Islet precursor cell (in vitro differentiated cells): Measurements from ENCODE around the gene ALDH3A1.

Source experiments
- DNase-seq: peaks from one replicate; pipeline ENCODE4 v3.0.0-alpha.2; 2018

Gene ALDH3A1

DNA sequence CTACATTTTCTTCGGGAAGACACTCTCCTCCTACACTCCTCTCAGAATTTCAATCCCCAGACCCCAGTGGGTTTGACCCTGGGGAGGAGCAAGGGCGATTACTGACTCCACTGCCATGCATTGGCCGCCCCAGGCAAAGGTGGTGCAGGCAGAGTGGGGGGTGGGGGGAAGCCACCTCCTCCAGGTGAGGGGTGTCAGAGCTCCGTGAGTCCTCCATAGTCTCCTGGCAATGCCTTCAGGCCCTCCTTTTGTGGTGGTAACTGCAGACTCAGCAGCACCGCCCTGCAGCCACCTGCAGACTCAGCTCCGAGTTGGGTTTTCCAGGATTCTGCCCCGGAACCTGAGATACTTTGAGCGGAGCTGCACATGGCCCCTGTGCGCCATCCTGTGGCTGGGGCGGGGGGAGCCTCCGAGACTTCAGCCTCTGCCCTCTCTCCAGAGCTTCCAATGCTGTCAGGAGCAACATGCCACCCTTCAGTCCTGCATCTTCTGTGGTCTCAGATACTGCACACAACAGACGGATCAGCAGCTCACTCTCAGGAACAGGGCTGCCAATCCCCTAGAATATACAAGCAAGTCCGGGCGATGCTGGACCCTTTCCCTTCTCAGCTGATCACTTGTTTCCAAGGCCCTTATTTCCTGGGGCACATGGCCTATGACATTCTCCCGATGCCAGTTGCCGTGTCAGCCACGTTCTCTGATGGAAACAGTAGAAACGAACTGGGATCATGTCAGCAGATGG is 29.3 kb downstream of the ALDH3A1 start:
- no peak for DNase-seq

DNA sequence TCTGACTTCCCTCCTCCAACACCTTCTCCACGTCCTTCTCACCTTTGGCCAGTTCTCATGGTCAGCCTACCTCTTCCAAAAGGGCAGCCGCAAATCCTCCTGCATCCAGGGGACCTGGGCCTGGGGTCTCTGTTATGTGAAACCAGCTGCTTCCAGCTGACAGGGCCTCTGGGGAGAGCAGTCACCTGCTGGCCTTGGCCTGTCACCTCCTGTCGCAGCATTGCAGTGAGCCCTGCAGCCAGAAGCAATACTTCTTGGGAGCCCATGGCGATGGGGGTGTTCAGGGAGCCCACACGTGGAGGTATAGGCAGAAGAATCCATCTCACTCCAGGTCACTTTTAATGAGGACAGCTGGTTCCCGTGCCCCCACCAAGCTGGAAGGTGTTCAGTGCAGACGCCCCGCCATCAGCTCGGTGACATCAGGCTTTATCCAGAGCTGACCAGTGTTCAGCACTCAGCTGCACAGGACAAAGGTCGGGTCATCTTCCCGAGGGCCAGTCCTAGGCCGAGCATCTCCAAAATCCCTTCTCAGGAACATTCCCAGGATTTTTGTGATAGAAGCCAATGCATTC is 30.0 kb downstream of the ALDH3A1 start:
- DNase-seq, result no peak

DNA sequence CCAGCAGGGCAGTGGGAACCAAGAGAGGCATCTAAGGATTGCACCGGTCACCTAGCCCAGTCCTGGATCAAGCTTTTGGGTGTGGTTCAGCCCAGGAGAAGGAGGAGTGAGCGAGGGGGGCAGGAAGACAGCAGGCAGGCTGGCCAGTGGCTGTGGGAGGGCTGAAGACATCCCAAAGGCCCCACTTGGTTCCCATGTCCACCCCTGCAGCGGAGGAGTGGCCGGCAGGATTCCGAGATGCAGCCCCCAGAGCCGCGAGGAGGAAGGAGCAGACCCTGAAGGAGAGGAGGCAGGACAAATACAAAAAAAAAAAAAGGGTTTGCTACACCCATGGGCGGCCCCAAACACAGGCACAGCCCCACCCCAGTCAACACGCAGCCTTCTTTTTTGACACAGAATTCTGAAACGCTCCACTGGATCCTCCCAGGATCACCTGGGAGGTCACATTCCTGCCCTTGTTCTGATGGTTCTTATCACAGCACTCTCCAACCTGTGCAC is 30.6 kb downstream of the ALDH3A1 start:
- no peak for DNase-seq

DNA sequence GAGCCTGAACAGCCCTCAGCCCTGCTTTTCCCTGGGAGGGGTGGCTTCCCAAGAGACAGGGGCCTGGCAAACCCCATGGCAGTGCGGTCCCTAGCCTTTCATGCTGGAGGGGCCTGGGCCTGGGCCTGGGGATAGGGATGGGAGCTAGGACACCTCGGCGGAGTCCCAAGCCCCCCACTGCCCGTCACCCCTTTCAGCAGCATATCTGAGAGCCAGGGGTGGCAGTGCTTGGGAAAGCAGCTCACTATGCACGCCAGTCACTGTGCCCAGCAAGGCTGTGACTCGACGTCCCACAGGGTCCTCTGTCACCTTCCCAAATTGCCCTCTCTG is 31.1 kb downstream of the ALDH3A1 start:
- DNase-seq, result no peak

DNA sequence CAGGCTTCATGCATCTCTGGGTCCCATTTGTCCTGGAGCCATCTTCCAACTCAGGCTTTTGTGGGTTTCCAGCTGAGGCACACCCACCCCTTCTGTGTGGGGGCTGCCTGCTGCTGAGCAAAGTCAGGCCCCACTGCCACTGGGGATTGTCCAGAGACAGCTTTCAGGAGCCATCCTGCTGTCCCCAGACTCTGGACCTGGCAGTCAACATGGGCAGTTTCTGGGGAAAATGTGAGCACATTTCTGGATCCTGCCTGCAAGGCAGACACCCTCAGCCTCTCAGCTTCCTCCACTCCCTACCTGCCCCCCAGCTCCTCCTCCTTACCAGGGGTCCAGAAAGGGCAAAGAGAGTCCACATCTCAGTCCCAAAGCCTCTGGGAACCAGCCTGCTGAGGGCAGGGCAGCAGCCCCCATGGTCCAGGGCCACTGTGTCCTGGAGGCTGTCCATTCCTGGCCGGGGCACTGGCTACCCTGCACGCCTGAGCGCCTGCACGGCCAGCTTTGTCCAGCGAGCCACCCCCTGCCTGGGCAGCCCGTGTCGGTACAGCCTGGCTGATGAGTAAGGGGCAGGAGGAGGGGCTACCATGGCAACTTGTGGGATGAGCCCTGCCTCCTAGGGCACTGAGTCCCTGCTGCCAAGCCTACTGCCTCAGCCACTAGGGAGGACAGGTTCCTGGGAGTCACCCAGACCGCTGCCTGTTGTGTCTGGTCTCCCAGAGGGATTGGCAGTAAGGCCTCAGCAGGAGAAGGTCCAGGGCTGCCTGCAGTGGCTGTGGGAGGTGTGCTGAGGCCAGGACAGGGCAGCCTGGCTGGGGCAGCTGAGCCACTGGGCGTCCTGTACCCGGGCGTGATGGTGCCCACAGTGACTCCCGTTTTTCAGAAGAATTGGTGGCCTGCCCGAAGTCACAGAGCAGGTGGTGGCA is 31.7 kb downstream of the ALDH3A1 start, which contains the start of gene SLC47A2:
Gene SLC47A2 (minus strand): TSS at position 477 of the 923 bp plus-strand sequence. CDS start 29 bp downstream, at position 448.
- DNase-seq, result no peak

DNA sequence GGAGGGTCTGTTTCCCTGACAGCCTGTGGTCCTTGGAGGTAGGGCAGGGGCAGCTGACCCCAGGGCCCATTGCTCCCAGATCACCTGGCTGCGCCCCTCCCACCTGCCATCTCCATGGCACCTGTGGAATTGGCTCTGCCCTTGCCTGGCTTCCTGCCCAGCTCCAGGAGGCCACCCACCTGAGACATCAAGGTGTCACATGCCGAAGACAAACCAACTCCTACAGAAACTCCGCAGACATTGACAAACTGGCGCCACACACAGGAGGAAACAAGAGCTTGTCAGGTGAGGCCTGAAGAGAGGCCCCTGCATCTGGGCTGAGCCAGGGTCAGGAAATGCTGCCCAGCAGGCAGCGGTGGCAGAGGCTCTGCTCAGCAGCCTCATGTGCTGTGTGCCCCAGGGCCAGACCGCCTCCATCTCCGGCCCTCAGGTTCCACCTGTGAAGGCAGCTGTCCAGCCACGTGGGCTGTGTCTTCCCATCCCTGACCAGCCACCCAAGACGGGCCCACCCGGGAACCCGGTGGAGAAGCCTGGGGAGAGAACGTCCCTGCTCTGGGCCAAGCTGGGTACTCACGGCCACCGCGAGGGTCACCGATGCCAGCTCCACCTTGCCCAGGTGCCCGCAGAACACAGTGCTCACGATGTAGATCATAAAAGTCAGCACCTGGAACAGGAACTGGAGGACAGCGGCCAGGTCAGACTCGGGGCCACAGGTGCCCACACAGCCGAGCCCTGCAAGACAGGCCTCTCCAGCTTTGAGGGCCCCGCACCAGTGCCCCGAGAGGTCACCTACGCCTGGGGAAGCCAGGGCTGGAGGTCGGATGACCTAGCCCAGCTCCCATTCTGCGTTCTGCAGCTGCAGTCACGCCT is 33.3 kb downstream of the ALDH3A1 start:
- peak; percentile 61 for DNase-seq

DNA sequence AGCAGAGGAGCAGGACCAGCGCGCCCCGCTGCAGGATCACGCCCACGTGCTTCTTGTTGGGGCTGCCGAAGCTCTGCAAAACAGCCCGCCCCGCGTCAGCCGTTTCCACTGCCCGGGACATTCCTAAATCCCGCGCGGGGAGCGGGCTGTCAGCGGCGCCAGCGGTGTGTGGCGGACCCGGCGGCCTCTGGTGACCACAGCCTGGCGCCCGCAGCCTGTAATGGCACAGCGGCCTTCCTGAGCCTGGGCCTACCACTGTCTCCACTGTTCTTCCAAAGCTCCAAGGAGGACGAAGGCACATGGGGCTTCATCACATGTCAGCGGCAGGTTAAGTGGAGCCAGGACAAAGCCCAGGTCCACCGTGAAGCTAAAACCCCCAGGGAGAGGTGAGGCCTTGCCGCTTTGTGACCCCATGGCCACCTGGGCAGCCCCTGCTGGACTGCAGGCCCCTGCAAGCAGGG is 34.2 kb downstream of the ALDH3A1 start:
- DNase-seq, result peak; percentile 51

DNA sequence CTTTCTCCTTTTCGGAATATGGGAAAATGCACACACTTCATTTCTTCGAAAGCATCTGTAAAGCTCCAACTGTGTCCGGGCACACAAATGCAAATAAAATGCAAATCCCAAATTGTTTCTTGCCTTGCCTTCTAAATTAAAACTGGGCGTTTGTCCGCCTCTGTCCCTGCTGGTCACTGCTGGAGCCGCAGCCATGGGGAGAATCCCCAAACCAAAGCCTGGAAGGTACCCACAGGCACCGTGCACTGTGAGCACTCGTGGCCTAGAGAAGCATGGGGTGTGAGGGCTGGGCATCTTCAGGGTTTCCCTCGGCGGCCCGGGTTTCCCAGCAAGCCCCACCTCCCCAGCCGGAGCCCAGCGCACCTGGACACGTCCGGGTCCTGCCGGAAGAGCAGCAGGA is 34.6 kb downstream of the ALDH3A1 start:
- peak; percentile 59 for DNase-seq

DNA sequence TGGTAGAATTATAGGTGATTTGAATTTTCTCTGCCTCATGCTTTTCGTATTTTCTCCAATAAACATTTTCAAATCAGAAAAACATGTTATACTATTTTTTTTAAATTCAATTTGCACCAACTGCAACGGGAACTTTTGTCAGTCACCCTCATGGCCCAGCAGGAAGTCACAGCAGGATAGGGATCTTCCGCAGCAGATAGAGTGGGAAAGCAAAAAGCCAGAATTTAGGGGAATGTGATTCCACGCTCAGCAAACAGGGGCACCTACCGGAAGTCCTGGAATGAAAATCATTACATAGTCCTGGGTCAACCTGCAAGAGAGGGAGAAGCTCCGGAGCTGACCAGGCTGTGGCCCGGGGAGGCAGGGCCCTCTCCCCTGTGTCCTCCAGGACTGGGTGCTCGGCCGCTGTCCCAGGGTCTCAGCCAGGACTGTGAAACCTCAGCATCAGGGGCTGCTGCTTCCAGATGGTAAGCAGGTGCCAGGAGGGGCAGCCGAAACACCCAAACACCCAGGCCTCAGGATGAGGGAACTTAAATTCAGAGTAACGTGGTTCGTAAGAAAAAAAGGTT is 35.6 kb downstream of the ALDH3A1 start:
- peak; percentile 48 for DNase-seq

DNA sequence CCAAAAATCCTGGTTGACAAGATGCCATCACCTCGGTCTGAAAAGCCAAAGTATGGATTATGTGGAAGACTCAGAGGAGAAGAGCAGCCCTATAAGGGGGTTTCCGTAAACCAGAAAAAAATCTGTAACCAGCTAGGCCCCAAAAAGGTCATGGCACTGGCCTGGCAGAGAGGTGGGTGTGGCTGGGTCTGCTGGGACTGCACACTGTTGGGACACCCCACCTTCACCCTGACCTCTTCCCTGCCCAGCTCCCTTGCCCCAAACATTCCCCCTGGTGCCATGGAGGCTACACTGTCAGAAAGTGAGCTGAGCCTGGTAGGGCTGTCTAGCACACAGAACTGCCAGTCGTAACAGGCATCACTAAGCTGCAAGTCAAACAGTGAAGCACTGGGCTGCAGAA is 38.3 kb downstream of the ALDH3A1 start:
- DNase-seq, result peak; percentile 24

DNA sequence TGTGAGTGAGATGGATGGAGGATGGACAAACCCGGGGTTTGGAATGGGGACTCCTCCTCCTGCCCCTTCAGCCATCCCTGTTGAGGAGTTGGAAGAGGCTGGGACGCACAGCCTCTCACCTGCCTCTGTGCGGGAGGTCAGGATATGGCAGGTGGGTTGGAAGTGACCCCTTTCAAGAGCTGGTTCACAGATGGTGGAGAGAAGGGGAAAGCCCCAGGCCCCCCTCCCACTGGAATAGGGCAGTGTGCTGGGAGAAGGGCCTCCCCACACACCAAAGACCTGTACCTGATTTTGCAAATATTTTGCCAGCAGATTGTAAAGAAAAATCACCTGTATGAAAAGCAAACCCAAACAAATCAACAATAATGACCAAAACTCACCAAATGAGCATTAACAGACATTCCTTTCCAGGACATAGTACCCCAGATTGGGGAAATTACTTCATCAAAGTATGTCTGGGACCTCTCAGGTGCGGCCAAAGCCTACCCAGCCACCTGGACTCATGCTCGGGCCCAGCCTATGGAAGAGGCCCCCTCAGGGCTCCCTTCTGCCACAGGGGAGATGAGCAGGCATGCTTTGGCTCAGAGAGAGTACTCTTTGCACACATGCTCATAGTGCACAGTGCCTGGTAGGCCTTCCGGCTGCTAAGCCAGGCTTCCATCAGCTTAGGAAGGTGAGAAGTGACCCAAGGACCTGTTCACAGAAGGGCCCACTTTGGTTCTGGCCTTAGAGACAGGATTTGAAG is 39.5 kb downstream of the ALDH3A1 start:
- peak; percentile 47 for DNase-seq

DNA sequence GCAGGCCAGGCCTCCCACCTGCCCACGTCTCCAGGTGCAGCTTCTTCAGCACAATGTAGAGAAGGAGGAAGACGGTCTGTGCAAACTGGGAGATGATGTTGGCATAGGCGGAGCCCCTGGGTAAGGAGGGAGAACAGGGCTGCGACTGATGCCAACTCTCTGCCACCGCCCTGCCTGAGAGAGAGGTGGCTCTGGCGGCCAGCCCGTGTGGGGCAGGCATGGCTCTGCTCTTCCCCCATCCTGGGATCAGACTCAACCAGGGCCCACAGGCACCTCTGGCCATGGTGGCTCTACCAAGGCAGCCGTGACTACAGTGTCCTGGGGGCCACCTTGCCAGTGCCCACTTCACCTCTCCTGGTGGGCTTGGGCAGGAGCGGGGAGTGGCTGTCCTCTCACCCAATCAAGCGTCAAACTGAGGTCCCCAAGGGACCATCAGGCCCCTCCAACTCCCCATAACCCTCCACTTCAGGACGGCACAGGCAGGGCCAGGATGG is 40.3 kb downstream of the ALDH3A1 start:
- no peak for DNase-seq

DNA sequence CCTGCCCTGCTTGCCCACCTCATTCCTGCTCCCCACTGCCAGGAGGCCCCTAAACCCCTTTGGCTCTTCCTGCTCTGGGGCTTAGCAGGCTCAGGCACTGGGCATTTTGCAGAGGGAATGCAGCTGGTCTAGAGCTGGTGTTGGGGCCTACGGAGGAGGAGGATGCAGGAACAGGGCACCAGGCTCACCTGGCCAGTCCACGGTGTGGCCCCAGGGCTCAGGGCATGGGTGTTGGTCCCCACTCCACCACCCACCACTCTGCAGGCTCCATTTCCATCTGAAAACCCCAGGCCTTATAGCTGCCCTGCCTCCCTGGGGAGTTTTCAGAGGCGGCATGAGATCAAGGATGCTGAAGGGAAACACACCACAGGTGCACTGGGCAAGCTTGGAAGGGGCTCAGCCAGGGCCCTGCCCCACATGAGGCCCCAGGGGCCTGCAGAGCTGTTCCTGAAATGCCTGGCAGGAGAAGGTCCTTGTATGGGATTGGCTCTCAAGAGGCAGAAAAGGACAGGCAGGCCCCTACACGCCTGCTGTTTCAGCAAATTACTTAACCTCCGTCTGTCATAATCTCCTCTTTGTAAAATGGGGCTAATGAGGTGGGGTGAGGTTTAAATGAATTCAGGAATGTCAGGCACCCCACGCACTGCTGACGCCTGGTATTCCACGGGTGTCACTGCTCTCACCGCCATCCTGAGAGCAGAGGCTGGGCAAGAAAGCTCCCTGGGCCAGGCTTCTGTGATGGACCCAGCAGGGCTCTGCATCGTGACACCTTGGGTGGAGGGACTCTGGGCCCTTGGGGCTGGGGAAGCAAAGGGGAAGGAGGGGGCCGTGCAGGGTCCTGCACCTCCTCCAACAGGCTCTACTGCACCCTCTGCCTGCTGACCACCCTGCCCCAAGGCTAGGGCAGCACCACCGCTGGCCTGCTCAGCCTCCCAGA is 41.0 kb downstream of the ALDH3A1 start:
- peak; percentile 64 for DNase-seq

DNA sequence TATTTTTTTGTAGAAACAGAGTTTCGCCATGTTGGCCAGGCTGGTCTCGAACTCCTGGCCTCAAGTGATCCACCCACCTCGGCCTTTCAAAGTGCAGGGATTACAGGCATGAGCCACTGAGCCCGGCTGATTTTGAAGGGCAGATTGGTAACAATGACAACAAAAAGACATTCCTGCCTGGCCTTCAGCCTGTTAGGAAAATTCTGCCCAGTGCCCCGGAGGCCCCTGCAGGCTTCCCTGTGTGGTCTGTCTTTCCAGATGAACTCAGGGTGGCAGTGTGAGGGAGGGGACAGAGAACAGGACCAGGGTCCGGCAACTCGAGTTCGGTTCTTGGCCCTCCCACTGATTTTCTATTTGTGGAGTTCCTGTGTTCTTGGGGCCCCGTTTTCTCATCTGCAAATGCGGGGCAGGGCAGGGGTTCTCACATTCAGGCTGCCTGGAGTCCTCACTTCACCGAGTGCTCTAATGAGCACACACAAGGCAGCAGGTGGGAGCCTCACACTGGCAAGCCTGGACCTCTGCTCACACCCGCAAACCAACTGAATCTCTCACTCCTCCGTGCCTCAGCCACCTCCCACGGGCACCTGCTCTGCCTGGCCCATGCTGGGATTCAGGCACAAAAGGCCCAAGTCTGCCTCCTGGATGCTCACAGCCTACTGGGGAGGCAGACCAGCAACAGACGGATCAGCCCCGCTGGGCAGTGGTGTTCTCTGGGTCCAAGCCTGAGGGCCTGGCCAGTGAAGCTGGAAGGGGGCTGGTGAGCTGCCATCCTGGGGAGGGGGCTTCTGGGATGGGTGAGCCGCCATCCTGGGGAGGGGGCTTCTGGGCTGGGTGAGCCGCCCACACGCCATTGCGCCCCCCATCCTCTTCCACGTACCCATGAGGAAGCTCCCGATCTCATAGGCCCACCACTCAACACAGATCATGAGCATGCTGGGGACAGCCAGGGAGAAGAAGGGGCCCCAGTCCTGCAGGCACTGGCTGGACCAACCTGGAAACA is 42.0 kb downstream of the ALDH3A1 start:
- DNase-seq, result peak; percentile 63

DNA sequence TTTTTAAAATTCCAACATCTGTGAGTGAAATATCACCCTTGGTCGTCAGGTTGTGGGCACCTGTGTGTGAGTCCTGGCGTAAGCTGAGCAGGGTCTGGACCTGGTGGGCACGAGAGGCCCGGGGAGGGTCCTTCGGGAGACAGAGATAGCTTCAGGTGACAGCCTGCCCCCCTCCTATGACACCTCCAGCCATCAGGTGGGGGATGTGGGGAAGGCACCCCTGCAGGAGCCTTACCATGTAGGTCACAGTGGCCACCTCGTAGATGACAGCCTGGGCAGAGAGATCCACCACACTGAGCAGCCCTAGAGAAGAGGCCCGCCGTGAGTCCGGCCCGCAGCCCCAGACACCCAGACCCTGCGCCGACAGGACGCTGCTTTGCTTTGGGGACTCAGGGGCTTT is 42.9 kb downstream of the ALDH3A1 start:
- DNase-seq, result peak; percentile 47

DNA sequence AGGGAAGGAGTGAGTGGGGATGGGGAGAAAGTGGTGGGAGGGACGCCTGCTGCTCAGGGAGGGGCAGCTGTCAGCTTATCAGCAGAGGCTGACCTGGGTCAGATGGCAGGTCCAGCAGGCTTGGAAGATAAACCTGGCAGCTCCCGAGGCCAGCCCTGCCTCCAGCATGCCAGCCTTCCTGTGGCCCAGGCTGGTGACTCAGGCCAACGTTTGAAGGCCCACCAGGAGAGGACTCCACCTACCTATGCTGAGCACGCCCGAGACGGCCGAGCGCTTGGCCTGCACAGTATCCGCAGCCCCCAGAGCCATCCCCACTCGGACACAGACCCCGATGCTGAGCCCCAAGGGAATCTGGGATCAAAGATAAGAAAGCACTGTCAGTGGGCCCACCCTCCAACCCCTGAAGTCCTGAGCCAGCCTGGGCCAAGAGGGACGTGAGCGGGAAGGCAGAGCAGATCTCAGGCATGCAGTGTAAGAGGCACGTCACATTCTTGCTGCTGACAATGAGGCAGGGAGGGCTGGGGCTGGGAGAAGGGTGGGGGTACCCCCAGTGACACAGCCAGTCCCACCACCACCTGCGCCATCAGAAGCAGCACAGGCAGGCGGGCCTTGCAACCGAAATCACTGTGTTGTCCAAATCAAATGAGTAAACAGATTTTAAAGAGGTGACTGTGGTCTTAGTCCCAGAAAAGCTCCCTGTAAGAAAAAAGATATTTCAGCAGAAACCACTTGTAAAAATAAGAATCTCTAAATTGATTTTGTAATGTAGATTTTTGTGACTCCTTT is 44.1 kb downstream of the ALDH3A1 start:
- peak; percentile 80 for DNase-seq

DNA sequence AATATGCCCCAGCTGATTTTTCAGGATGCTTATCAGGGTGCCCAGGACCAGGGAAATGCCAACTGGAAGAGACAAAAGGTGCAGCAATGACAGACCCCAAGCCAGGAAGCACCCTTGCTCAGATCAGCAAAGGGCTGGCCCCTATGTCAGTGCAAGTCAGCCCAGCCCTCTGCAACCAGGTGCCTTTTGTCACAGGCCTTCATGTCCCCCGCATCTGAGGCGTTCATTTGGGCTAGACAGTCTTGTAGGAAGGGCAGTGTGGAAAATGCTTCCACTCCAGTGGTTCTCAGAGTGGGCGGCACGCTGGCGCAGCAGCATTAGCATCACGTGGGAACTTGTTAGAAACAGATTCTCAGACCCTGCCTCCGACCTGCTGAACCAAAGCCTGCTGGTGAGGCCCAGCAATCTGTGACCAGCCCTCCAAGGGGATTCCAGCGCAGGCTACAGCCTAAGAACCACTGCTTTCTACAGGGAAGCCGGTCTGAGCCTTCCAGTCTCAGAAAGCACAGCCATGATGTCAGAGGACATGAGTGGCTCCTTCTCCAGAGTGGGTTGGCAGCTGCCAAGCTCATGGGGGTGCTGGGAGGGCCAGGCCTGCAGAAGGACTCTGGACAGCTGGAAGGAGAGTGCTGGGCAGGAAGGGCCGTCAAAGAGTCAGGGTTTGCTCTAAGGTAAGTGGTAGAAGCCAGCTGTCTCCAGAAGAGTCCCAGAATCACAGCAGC is 44.8 kb downstream of the ALDH3A1 start:
- peak; percentile 61 for DNase-seq
